HG03442 (cell line): ENCODE data around the gene RNASE12.
"Not testable (repeated sequence)": the region's sequence is repeated elsewhere in the genome, so short reads cannot be mapped to it uniquely, and the experiment has no call there.

Experiments
- ATAC-seq: cut with Tn5 transposase; IDR thresholded peaks from one replicate; pipeline ENCODE4 v1.9.1; 2021; ENCODE audit warnings: mild to moderate bottlenecking, moderate library complexity; ENCODE audit not compliant: unreplicated experiment

The RNASE12 gene

GRCh38 chr14:20614038-20614840 lies 23.1 kb upstream of the RNASE12 start:
- ATAC-seq, result peak; percentile 4

GRCh38 chr14:20613094-20614037 lies 22.2 kb upstream of the RNASE12 start:
- ATAC-seq, result peak; percentile 74

- no peak for ATAC-seq
These were observed 21.2 kb upstream of the RNASE12 start for GRCh38 chr14:20612403-20612802.

- ATAC-seq, result no peak
These were observed 20.1 kb upstream of the RNASE12 start for GRCh38 chr14:20611277-20611676.

- no peak for ATAC-seq
These were observed 19.0 kb upstream of the RNASE12 start for GRCh38 chr14:20610002-20610765.

GRCh38 chr14:20609215-20610001 lies 18.2 kb upstream of the RNASE12 start:
- no peak for ATAC-seq

- no peak for ATAC-seq
These were observed 17.4 kb upstream of the RNASE12 start for GRCh38 chr14:20608383-20609110.

GRCh38 chr14:20607617-20608016 lies 16.4 kb upstream of the RNASE12 start:
- no peak for ATAC-seq

- ATAC-seq, result no peak
These were observed 15.7 kb upstream of the RNASE12 start for GRCh38 chr14:20606902-20607242.

GRCh38 chr14:20606190-20606901 lies 15.2 kb upstream of the RNASE12 start:
- ATAC-seq, result no peak

GRCh38 chr14:20603813-20604690 lies 12.9 kb upstream of the RNASE12 start:
- no peak for ATAC-seq

GRCh38 chr14:20602583-20602982 lies 11.4 kb upstream of the RNASE12 start:
- no peak for ATAC-seq

- no peak for ATAC-seq
These were observed 10.3 kb upstream of the RNASE12 start for GRCh38 chr14:20601522-20601921.

GRCh38 chr14:20597108-20597507 lies 5.9 kb upstream of the RNASE12 start:
- no peak for ATAC-seq

- ATAC-seq, result not testable (repeated sequence)
These were observed 4.5 kb upstream of the RNASE12 start for GRCh38 chr14:20595726-20596125.

GRCh38 chr14:20592574-20592973 lies 1.4 kb upstream of the RNASE12 start:
- ATAC-seq, result no peak

GRCh38 chr14:20587489-20588154 lies 3.6 kb downstream of the RNASE12 start, which contains the start of gene RNASE11:
Gene RNASE11 (minus strand): TSS chr14:20588001.
- no peak for ATAC-seq
